ENCODE data around the gene ENPP1. TPM values are rescaled to one million over a fixed set of nuclear protein-coding genes. Genes with fewer than 3 reads are reported as not detected.

The ENPP1 gene
- total and polyA plus RNA-seq, 2 donors (not counting 1 experiment from before 2014, with no cell fraction given) = 0.13 to 0.42 TPM

DNA sequence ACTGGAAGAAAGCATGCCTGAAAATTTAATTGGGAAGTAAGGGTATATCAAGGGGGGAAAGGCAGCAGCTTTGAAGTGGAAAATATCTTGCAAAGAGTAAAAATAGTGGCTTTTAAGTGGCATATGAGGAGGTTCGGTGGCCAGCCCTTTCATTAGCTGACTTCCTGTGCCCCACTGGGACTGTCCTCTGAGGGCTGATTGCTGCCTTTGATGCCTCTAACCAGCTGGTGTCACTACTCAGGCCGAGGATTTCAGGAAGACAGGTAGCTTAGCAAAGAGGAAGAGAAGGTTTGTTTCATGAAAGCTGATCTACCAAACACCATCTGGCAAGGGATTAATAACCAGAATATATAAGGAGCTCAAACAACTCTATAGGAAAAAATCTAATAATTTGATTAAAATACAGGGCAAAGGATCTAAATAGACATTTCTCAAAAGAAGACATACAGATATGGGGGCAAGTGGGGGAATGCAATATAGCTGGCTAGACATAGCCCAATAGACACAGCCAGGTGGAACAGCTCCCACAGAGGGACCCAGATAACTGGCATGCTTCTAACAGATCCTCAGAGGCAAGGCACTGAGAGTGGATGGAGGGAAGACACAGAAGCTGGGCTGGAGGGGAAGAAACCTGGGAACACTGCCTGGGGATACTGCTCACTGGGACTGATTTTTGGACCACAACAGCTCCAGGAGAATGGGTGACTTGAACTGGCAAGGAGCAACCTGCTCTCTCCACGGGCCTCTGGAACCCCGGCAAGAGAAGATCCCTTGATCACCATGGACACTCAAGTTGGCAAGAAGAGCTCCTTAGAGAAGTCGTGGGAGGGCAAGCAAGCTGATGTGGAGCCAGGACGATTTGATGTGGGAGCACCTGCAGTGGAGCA is 110.2 kb downstream of the ENPP1 start:
- Mint-ChIP-seq H3K4me3 (no peak overlapping the region), H3K9me3 (ENCODE audit: insufficient read depth) (peaks cover 2% of the 10 kb centered on the region), H3K4me1 (peaks cover 21% of the 10 kb centered on the region), H3K27me3 (peaks cover 26% of the 10 kb centered on the region), H3K27ac (no peak overlapping the region)
- intact Hi-C loops (cut with micrococcal nuclease) = loop anchor here (5.0 to 10.0 kb wide), 2 partner anchors 564 to 897 kb away; partner anchors contain the start of gene RPS12
- Histone ChIP-seq H3K9ac (ENCODE audit: low read length) (no peak overlapping the region), H2AFZ (ENCODE audit: insufficient read depth, low read depth, low read length, poor library complexity, severe bottlenecking) (no peak overlapping the region), H4K20me1 (ENCODE audit: control insufficient read depth, insufficient read depth, low read length, poor library complexity, severe bottlenecking) (no peaks in the 10 kb centered on the region), H3K27me3 (replicated peaks in 1 of 4; ENCODE audit: control extremely low read depth in 1 of 4, control insufficient read depth in 3 of 4, insufficient read depth in 4 of 4, low read length in 3 of 4) (peaks cover 0 to 24% (median 10%) of the 10 kb centered on the region in 4 experiments), H3K4me1 (ENCODE audit: control insufficient read depth in 2 of 2, insufficient read depth in 2 of 2, low read length in 2 of 2) (peaks cover 17 to 20% of the 10 kb centered on the region in 2 donors), H3K9me3 (ENCODE audit: control extremely low read depth in 1 of 3, control insufficient read depth in 2 of 3, insufficient read depth in 1 of 3, low read length in 2 of 3) (peaks cover 1 to 6% (median 6%) of the 10 kb centered on the region in 3 donors), H3K4me2 (replicated peaks; ENCODE audit: low read depth, low read length, poor library complexity, severe bottlenecking) (peak overlapping the region; percentile 46), H3K79me2 (ENCODE audit: control insufficient read depth, insufficient read depth, low read length) (no peaks in the 10 kb centered on the region), H3K36me3 (replicated peaks in 1 of 2; ENCODE audit: control extremely low read depth in 1 of 2, control insufficient read depth in 1 of 2, extremely low read depth in 1 of 2, insufficient read depth in 2 of 2, low read length in 1 of 2) (no peaks in the 10 kb centered on the region), H3K4me3 (ENCODE audit: control extremely low read depth in 1 of 5, extremely low read depth in 1 of 5, insufficient read depth in 1 of 5, low read depth in 2 of 5, low read length in 4 of 5) (no peak overlapping the region), H3K27ac (ENCODE audit: low read length in 2 of 2) (no peak overlapping the region)
- 73% methylated on average over 5 of the region's 6 CpGs for WGBS (ENCODE audit: insufficient coverage)
- TF ChIP-seq, protein P1, sequence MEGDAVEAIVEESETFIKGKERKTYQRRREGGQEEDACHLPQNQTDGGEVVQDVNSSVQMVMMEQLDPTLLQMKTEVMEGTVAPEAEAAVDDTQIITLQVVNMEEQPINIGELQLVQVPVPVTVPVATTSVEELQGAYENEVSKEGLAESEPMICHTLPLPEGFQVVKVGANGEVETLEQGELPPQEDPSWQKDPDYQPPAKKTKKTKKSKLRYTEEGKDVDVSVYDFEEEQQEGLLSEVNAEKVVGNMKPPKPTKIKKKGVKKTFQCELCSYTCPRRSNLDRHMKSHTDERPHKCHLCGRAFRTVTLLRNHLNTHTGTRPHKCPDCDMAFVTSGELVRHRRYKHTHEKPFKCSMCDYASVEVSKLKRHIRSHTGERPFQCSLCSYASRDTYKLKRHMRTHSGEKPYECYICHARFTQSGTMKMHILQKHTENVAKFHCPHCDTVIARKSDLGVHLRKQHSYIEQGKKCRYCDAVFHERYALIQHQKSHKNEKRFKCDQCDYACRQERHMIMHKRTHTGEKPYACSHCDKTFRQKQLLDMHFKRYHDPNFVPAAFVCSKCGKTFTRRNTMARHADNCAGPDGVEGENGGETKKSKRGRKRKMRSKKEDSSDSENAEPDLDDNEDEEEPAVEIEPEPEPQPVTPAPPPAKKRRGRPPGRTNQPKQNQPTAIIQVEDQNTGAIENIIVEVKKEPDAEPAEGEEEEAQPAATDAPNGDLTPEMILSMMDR (IDR thresholded peaks at IDR 0.05) = no peak
- no peak for TF ChIP-seq EZH2 (IDR thresholded peaks at IDR 0.05; ENCODE audit: borderline replicate concordance, insufficient read depth, low read depth, low read length, poor library complexity, severe bottlenecking)
- DNase-seq (no peak), ATAC-seq (ENCODE audit: low read depth) (no peak)
- ChIA-PET POLR2A (no interaction called here), CTCF (interaction anchor here (0.7 to 2.0 kb wide), 9 partner anchors 8 to 362 kb away, joined by 3 to 18 read pairs (median 4); no protein-coding TSS in a partner anchor)
